Vagina (tissue), 2 donors: ENCODE results near the gene MICAL2. TPM values are rescaled to one million over a fixed set of nuclear protein-coding genes. Genes with fewer than 3 reads are reported as not detected.

Experiments
- DNase-seq, 2 donors: peaks; one replicate each; pipeline ENCODE4 v3.0.0-alpha.2; 2017; ENCODE audit errors: extremely low spot score in 2 of 2
- H3K27ac ChIP-seq: fragments of 200-600 bp; sonication (generic); one replicate; pipeline ENCODE4 v1.5.1; 2019
- H3K27me3 ChIP-seq: fragments of 200-600 bp; sonication (generic); one replicate; pipeline ENCODE4 v1.5.1; 2019
- H3K36me3 ChIP-seq, 2 donors: fragments of 200-600 bp; sonication (generic); one replicate each; pipeline ENCODE4 v1.5.1; 2017 to 2019
- H3K4me1 ChIP-seq: fragments of 200-600 bp; sonication (generic); one replicate; pipeline ENCODE4 v1.5.1; 2019
- H3K4me3 ChIP-seq, 2 donors: fragments of 200-600 bp; sonication (generic); 1 replicate in 1 of 2; 2 replicates in 1 of 2; pipeline ENCODE4 v1.5.1; 2016 to 2019
- H3K9me3 ChIP-seq: fragments of 200-600 bp; sonication (generic); one replicate; pipeline ENCODE4 v1.5.1; 2019
- CTCF ChIP-seq, 3 experiments: fragments of 450-650 bp in 2 of 3; fragments of 200-600 bp in 1 of 3; sonication (generic) in 1 of 3; IDR thresholded peaks; one replicate each; pipeline ENCODE4 v1.5.1; 2017 to 2019; ENCODE audit warnings: antibody characterized with exemption in 3 of 3, mild to moderate bottlenecking in 2 of 3, moderate library complexity in 2 of 3
- POLR2A ChIP-seq, 2 donors: fragments of 450-650 bp; IDR thresholded peaks; one replicate each; pipeline ENCODE4 v1.6.1; 2017; ENCODE audit warnings: antibody characterized with exemption in 2 of 2, mild to moderate bottlenecking in 2 of 2, moderate library complexity in 2 of 2
- POLR2AphosphoS5 ChIP-seq, 2 donors: sonication (generic); formaldehyde crosslinking; IDR thresholded peaks; one replicate each; pipeline ENCODE4 v1.9.0; 2017; ENCODE audit warnings: antibody characterized with exemption in 2 of 2, mild to moderate bottlenecking in 2 of 2, low read depth in 1 of 2; ENCODE audit not compliant: insufficient read depth in 1 of 2
- intact Hi-C: fragments of 100-400 bp; cut with DNase I; formaldehyde crosslinking; loops from one replicate; pipeline ENCODE4 v1.15.1; 2023
- total RNA-seq: library from RNA; depleted of rRNA; stranded (reverse); fragments of >200 nt; gene quantifications from one replicate; pipeline ENCODE4 v1.2.3, GENCODE V29; 2016

MICAL2 gene
- total RNA-seq, 1 donor from 2014 or later: 41.7 TPM

DNA sequence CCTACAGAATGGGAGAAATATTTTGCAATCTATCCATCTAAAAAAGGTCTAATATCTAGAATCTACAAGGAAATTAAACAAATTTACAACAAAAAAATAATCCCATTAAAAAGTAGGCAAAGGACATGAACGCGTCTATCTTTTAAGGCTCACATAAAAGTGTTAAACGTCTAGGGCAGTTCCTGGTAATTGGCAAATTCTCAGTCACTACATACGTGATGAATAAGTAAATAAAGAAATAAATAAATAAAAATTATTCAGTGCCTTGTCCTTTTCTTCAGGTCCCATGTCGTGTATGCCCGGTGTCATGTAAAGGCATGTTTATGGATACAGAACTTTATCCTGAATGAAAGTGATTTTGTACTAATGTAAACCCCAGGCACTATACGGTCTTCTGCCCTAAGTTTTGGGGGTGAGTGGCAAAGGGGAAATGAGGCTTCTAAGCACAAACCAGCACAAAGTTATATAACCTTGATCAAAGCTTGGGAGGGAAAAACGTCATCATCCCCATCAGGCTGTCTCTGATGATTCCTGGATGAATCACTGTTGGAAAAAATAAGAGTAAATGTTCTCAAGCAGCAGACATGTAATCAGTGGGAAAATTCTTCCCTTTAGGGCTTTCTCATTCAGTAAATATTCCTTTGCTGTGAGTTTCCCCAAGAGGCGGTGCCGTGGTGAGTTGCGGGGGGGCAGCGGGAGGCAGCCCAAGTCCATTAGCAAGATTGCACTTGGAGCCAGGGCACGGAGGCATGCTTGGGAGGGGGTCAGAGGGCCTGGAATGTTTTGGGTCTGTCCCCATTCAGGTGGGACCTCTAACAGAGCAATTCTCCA is 30.4 kb upstream of the MICAL2 start:
- Histone ChIP-seq H3K4me3 (no peak overlapping the region), H3K27ac (peak overlapping the region; percentile 53), H3K36me3 (no peaks in the 10 kb centered on the region), H3K4me1 (peaks cover 16% of the 10 kb centered on the region), H3K9me3 (no peaks in the 10 kb centered on the region), H3K27me3 (no peaks in the 10 kb centered on the region)
- DNase-seq: no peak
- no peak for TF ChIP-seq CTCF (IDR thresholded peaks at IDR 0.05)
- no peak for TF ChIP-seq POLR2A (IDR thresholded peaks at IDR 0.05)
- peak; percentile 79 to 86 for TF ChIP-seq POLR2AphosphoS5 (IDR thresholded peaks at IDR 0.05; ENCODE audit: insufficient read depth in 1 of 2, low read depth in 1 of 2)
- intact Hi-C loops: loop anchor here (10.0 kb wide), 1 partner anchor 145 kb away; no protein-coding TSS in a partner anchor

- intact Hi-C loops: loop anchor here (10.0 kb wide), 1 partner anchor 141 kb away; no protein-coding TSS in a partner anchor
- TF ChIP-seq CTCF (IDR thresholded peaks at IDR 0.05) (no peak), POLR2A (IDR thresholded peaks at IDR 0.05) (no peak), POLR2AphosphoS5 (IDR thresholded peaks at IDR 0.05; ENCODE audit: insufficient read depth in 1 of 2, low read depth in 1 of 2) (no peak)
- no peaks in the 10 kb centered on the region for H3K36me3 ChIP-seq
- no peak overlapping the region for H3K4me3 ChIP-seq
- H3K4me1 ChIP-seq: peaks cover 40% of the 10 kb centered on the region
- H3K9me3 ChIP-seq: no peaks in the 10 kb centered on the region
- H3K27me3 ChIP-seq: no peaks in the 10 kb centered on the region
- no peak overlapping the region for H3K27ac ChIP-seq
- no peak for DNase-seq
Measured at GRCh38 chr11:12083380-12083779, 27.0 kb upstream of the MICAL2 start.

GRCh38 chr11:12084256-12084655 is 26.1 kb upstream of the MICAL2 start:
- no peak for TF ChIP-seq POLR2A (IDR thresholded peaks at IDR 0.05)
- no peak for TF ChIP-seq POLR2AphosphoS5 (IDR thresholded peaks at IDR 0.05; ENCODE audit: insufficient read depth in 1 of 2, low read depth in 1 of 2)
- TF ChIP-seq CTCF (IDR thresholded peaks at IDR 0.05): no peak
- no peak for DNase-seq
- intact Hi-C loops: loop anchor here (10.0 kb wide), 1 partner anchor 141 kb away; no protein-coding TSS in a partner anchor
- H3K36me3 ChIP-seq: no peaks in the 10 kb centered on the region
- H3K4me3 ChIP-seq: no peak overlapping the region
- peaks cover 44% of the 10 kb centered on the region for H3K4me1 ChIP-seq
- no peaks in the 10 kb centered on the region for H3K27me3 ChIP-seq
- no peaks in the 10 kb centered on the region for H3K9me3 ChIP-seq
- H3K27ac ChIP-seq: peak overlapping the region; percentile 88

DNA sequence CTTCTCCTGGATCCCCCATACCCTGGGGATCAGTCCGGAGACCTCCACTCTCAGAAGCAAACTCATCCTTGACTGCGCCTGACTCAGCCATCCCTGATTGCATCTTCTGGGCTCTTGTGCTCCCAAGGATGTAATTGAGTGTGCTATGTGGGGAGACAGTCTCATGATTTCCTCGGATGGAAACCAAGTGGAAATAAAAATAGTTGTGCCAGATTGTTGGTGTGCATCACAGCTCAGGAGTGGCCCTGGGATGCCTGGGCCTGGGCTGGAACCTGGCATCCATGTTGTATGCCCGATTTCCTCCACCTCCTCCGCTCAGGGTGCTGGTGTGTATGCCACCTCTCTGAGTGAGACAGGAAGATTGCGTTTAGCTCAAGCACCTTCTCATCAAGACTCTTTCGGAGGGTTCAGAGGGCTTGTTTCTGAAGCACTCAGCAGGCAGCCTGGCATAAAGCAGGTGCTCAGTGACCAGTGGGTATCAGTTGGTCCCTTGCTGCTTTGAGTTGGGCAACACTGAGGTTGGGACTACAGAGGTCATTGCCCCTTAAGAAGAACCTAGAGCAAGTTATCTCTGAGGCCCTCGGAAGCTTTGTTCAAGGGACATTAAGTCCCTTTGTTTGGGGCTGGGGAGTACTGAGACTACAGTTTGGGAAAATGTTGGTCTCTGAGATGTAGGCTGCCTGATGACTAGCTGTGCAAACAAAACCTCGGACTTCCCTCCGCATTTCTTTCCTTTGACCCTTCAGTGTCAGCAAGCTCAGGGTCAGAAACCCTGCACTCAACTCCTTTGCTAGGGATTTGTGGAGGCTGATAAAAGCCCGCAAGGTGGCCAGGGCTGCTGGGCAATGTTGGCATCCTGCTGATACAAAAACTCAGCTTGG is 24.8 kb upstream of the MICAL2 start:
- Histone ChIP-seq H3K36me3 (no peaks in the 10 kb centered on the region), H3K4me1 (peaks cover 48% of the 10 kb centered on the region), H3K9me3 (no peaks in the 10 kb centered on the region), H3K4me3 (peak overlapping the region in 1 of 2 donors; percentile 3), H3K27ac (peak overlapping the region; percentile 88), H3K27me3 (no peaks in the 10 kb centered on the region)
- intact Hi-C loops: loop anchor here (10.0 kb wide), 1 partner anchor 139 kb away; no protein-coding TSS in a partner anchor
- no peak for TF ChIP-seq POLR2AphosphoS5 (IDR thresholded peaks at IDR 0.05; ENCODE audit: insufficient read depth in 1 of 2, low read depth in 1 of 2)
- no peak for TF ChIP-seq POLR2A (IDR thresholded peaks at IDR 0.05)
- TF ChIP-seq CTCF (IDR thresholded peaks at IDR 0.05): no peak
- no peak for DNase-seq
